Mesodermal cell (in vitro differentiated cells): ENCODE measurements around the gene MOGAT3.

Experiments used
- H3K27ac ChIP-seq: 2 replicates; pipeline ENCODE4 v1.7.0; 2013; ENCODE audit warnings: mild to moderate bottlenecking, low read depth, low read length, moderate library complexity; ENCODE audit not compliant: severe bottlenecking
- H3K36me3 ChIP-seq: 2 replicates; pipeline ENCODE4 v1.7.1; 2013; ENCODE audit warnings: mild to moderate bottlenecking, low read length, moderate library complexity; ENCODE audit not compliant: control insufficient read depth, insufficient read depth
- H3K4me1 ChIP-seq: one replicate; pipeline ENCODE4 v1.7.1; 2013; ENCODE audit warnings: mild to moderate bottlenecking, low read length; ENCODE audit not compliant: insufficient read depth, control insufficient read depth, poor library complexity, severe bottlenecking
- H3K4me3 ChIP-seq: 2 replicates; pipeline ENCODE4 v1.7.0; 2013; ENCODE audit warnings: low read length, control low read depth, mild to moderate bottlenecking; ENCODE audit not compliant: insufficient read depth, poor library complexity, severe bottlenecking; ENCODE audit errors: extremely low read depth
- H3K9me3 ChIP-seq: 2 replicates; pipeline ENCODE4 v1.7.1; 2013; ENCODE audit warnings: mild to moderate bottlenecking, low read length, moderate library complexity; ENCODE audit not compliant: control insufficient read depth
- WGBS, 2 experiments: methylation state at CpG; one replicate each; pipeline ENCODE4 v1.1.5; 2013; ENCODE audit warnings: missing lambda C conversion rate in 2 of 2; ENCODE audit not compliant: insufficient coverage in 2 of 2; 5-methylcytosine and 5-hydroxymethylcytosine counted together

The MOGAT3 gene

GRCh38 chr7:101180130-101180755 lies 20.6 kb downstream of the MOGAT3 start, which contains the start of gene NAT16:
Gene NAT16, minus strand, starts transcription at chr7:101180293. Its CDS starts 5,486 bp downstream, at chr7:101174807.
- H3K4me1 ChIP-seq = peaks cover 10% of the 10 kb centered on the region
- no peaks in the 10 kb centered on the region for H3K36me3 ChIP-seq
- peak within 1 kb of the TSS; percentile 25 for H3K4me3 ChIP-seq
- no peak within 1 kb of the TSS for H3K27ac ChIP-seq
- H3K9me3 ChIP-seq = no peaks in the 10 kb centered on the region
- 6 to 9% methylated on average over 35 to 47 of the region's 56 CpGs for WGBS, 2 experiments

- no peaks in the 10 kb centered on the region for H3K36me3 ChIP-seq
- 0 to 1% methylated on average over 3 to 20 of the region's 27 CpGs for WGBS, 2 experiments
- peak overlapping the region; percentile 25 for H3K4me3 ChIP-seq
- H3K4me1 ChIP-seq = peaks cover 10% of the 10 kb centered on the region
- H3K9me3 ChIP-seq = no peaks in the 10 kb centered on the region
- no peak overlapping the region for H3K27ac ChIP-seq
Measured at GRCh38 chr7:101179713-101180112, 21.1 kb downstream of the MOGAT3 start.

- H3K4me3 ChIP-seq = peak overlapping the region; percentile 25
- H3K4me1 ChIP-seq = peaks cover 10% of the 10 kb centered on the region
- no peak overlapping the region for H3K27ac ChIP-seq
- 3 to 4% methylated on average over 9 to 13 of the region's 20 CpGs for WGBS, 2 experiments
- H3K36me3 ChIP-seq = no peaks in the 10 kb centered on the region
- no peaks in the 10 kb centered on the region for H3K9me3 ChIP-seq
Measured at GRCh38 chr7:101179117-101179516, 21.7 kb downstream of the MOGAT3 start.

- no peak overlapping the region for H3K27ac ChIP-seq
Measured at GRCh38 chr7:101177644-101178043, 23.2 kb downstream of the MOGAT3 start.

GRCh38 chr7:101175664-101176063 lies 25.2 kb downstream of the MOGAT3 start:
- Histone ChIP-seq H3K4me1 (peaks cover 31% of the 10 kb centered on the region), H3K27ac (no peak overlapping the region), H3K36me3 (no peaks in the 10 kb centered on the region), H3K4me3 (no peak overlapping the region), H3K9me3 (no peaks in the 10 kb centered on the region)
- WGBS, 2 experiments = 54% methylated on average over 3 of the region's 3 CpGs; no CpG with 5 or more reads in 1 of the 2 experiments

More at GRCh38 chr7:101177644-101178043, 23.2 kb downstream of the MOGAT3 start:
- Histone ChIP-seq H3K4me1 (peaks cover 20% of the 10 kb centered on the region), H3K36me3 (no peaks in the 10 kb centered on the region), H3K9me3 (no peaks in the 10 kb centered on the region), H3K4me3 (no peak overlapping the region)
- 95 to 100% methylated on average over 2 of the region's 2 CpGs for WGBS, 2 experiments

- no peaks in the 10 kb centered on the region for H3K36me3 ChIP-seq
- no peak overlapping the region for H3K27ac ChIP-seq
- WGBS, 2 experiments = 46 to 50% methylated on average over 23 to 27 of the region's 28 CpGs
- no peaks in the 10 kb centered on the region for H3K9me3 ChIP-seq
- H3K4me3 ChIP-seq = no peak overlapping the region
- H3K4me1 ChIP-seq = peaks cover 36% of the 10 kb centered on the region
Measured at GRCh38 chr7:101174322-101174854, 26.4 kb downstream of the MOGAT3 start.

- 14 to 15% methylated on average over 14 of the region's 16 CpGs for WGBS, 2 experiments
- H3K4me1 ChIP-seq = peaks cover 38% of the 10 kb centered on the region
- no peak overlapping the region for H3K4me3 ChIP-seq
- H3K27ac ChIP-seq = no peak overlapping the region
- no peaks in the 10 kb centered on the region for H3K36me3 ChIP-seq
- no peaks in the 10 kb centered on the region for H3K9me3 ChIP-seq
Measured at GRCh38 chr7:101173752-101174244, 27.0 kb downstream of the MOGAT3 start.

GRCh38 chr7:101172854-101173751 lies 27.7 kb downstream of the MOGAT3 start:
- no peak overlapping the region for H3K4me3 ChIP-seq

GRCh38 chr7:101172005-101172853 lies 28.6 kb downstream of the MOGAT3 start:
- no peaks in the 10 kb centered on the region for H3K36me3 ChIP-seq
- peaks cover 53% of the 10 kb centered on the region for H3K4me1 ChIP-seq
- no peak overlapping the region for H3K27ac ChIP-seq
- 1% methylated on average over 68 to 72 of the region's 79 CpGs for WGBS, 2 experiments
- no peaks in the 10 kb centered on the region for H3K9me3 ChIP-seq
- peak overlapping the region; percentile 1 for H3K4me3 ChIP-seq

More at GRCh38 chr7:101172854-101173751, 27.7 kb downstream of the MOGAT3 start:
- H3K27ac ChIP-seq = no peak overlapping the region
- WGBS, 2 experiments = 4 to 5% methylated on average over 48 to 53 of the region's 53 CpGs
- peaks cover 45% of the 10 kb centered on the region for H3K4me1 ChIP-seq
- no peaks in the 10 kb centered on the region for H3K36me3 ChIP-seq
- H3K9me3 ChIP-seq = no peaks in the 10 kb centered on the region

- Histone ChIP-seq H3K4me3 (no peak overlapping the region), H3K9me3 (no peaks in the 10 kb centered on the region), H3K27ac (no peak overlapping the region), H3K36me3 (no peaks in the 10 kb centered on the region), H3K4me1 (peaks cover 55% of the 10 kb centered on the region)
- WGBS, 2 experiments = 0 to 1% methylated on average over 5 to 6 of the region's 13 CpGs
Measured at GRCh38 chr7:101171442-101171837, 29.4 kb downstream of the MOGAT3 start.
